HepG2 (cell line): ENCODE data around the gene SLCO4A1. TPM values are rescaled to one million over a fixed set of nuclear protein-coding genes. Genes with fewer than 3 reads are reported as not detected.
A peak's percentile ranks its signal among the peaks of the same experiment; 100 is the strongest.

ENCODE experiments used
- CREB3 ChIP-seq: sonication (generic); formaldehyde crosslinking; IDR thresholded peaks from 2 replicates; pipeline ENCODE4 v1.5.0; 2020; ENCODE audit warnings: missing genetic modification reagents
- ELF3 ChIP-seq: IDR thresholded peaks from 2 replicates; pipeline ENCODE4 v1.6.1; 2016; ENCODE audit warnings: missing genetic modification reagents, missing compliant biosample characterization
- FUBP1 ChIP-seq: sonication (generic); formaldehyde crosslinking; IDR thresholded peaks from 2 replicates; pipeline ENCODE4 v1.5.1; 2020; ENCODE audit warnings: missing genetic modification reagents, mild to moderate bottlenecking, borderline replicate concordance
- KAT8 ChIP-seq: IDR thresholded peaks from 2 replicates; pipeline ENCODE4 v1.6.1; 2016; ENCODE audit warnings: missing genetic modification reagents, missing compliant biosample characterization
- KLF12 ChIP-seq: sonication (generic); formaldehyde crosslinking; IDR thresholded peaks from 2 replicates; pipeline ENCODE4 v1.4.0; 2020; ENCODE audit warnings: missing genetic modification reagents, borderline replicate concordance
- MAFK ChIP-seq, 2 experiments: IDR thresholded peaks in 1 of 2; conservative IDR thresholded peaks in 1 of 2; 2 replicates each; pipeline ENCODE4 v1.6.1; 2011; ENCODE audit warnings: improper control_type of control experiment in 2 of 2, low read length in 2 of 2
- MIXL1 ChIP-seq: IDR thresholded peaks from 2 replicates; pipeline ENCODE4 v1.6.1; 2016
- POLR2A ChIP-seq, 2 experiments: IDR thresholded peaks; 2 replicates each; pipeline ENCODE4 v1.6.1; 2011; ENCODE audit warnings: low read depth in 2 of 2, low read length in 2 of 2, mild to moderate bottlenecking in 1 of 2, moderate library complexity in 1 of 2; ENCODE audit not compliant: insufficient read depth in 1 of 2
- RXRB ChIP-seq: IDR thresholded peaks from 2 replicates; pipeline ENCODE4 v1.6.1; 2016; ENCODE audit warnings: borderline replicate concordance, missing genetic modification reagents, missing compliant biosample characterization
- SRY ChIP-seq: sonication (generic); formaldehyde crosslinking; IDR thresholded peaks from 2 replicates; pipeline ENCODE4 v1.8.0; 2022; ENCODE audit warnings: mild to moderate bottlenecking, missing genetic modification reagents
- STAG1 ChIP-seq: sonication (generic); formaldehyde crosslinking; IDR thresholded peaks from 2 replicates; pipeline ENCODE4 v1.4.0; 2020; ENCODE audit warnings: missing genetic modification reagents
- TCF12 ChIP-seq, 2 experiments: fragments of 450-650 bp in 1 of 2; sonication (generic) in 1 of 2; formaldehyde crosslinking in 1 of 2; IDR thresholded peaks; 2 replicates each; pipeline versions ENCODE4 v1.6.1 to v1.8.0; 2017 to 2022; ENCODE audit warnings: antibody characterized with exemption in 1 of 2, mild to moderate bottlenecking in 1 of 2, missing genetic modification reagents in 1 of 2, moderate library complexity in 1 of 2
- ZFP36L2 ChIP-seq: sonication (generic); formaldehyde crosslinking; IDR thresholded peaks from 2 replicates; pipeline ENCODE4 v1.4.0; 2020; ENCODE audit warnings: missing genetic modification reagents
- ZNF253 ChIP-seq: sonication (generic); formaldehyde crosslinking; IDR thresholded peaks from 2 replicates; pipeline ENCODE4 v1.8.0; 2022; ENCODE audit warnings: mild to moderate bottlenecking, missing genetic modification reagents, borderline replicate concordance
- ZNF337 ChIP-seq: sonication (generic); formaldehyde crosslinking; IDR thresholded peaks from 2 replicates; pipeline ENCODE4 v1.5.1; 2020; ENCODE audit warnings: missing genetic modification reagents, low read depth, mild to moderate bottlenecking, borderline replicate concordance
- ZNF552 ChIP-seq: sonication (generic); formaldehyde crosslinking; IDR thresholded peaks from 2 replicates; pipeline ENCODE4 v1.9.0; 2022; ENCODE audit warnings: missing genetic modification reagents, mild to moderate bottlenecking, borderline replicate concordance
- ZNF556 ChIP-seq: sonication (generic); formaldehyde crosslinking; IDR thresholded peaks from 2 replicates; pipeline ENCODE4 v1.4.0; 2020; ENCODE audit warnings: mild to moderate bottlenecking, missing genetic modification reagents, borderline replicate concordance
- ZSCAN20 ChIP-seq: sonication (generic); formaldehyde crosslinking; IDR thresholded peaks from 2 replicates; pipeline ENCODE4 v1.4.0; 2020; ENCODE audit warnings: missing genetic modification reagents, mild to moderate bottlenecking, borderline replicate concordance
- polyA plus RNA-seq, 8 experiments: library from polyadenylated mRNA; depleted of rRNA in 3 of 8; stranded (reverse) in 7 of 8; unstranded in 1 of 8; fragments of >200 nt; fragmentation: Illumina TruSeq in 4 of 8; extraction: Trizol in 4 of 8; gene quantifications; 2 replicates each; pipeline versions ENCODE4 v1.2.1 to v1.2.3, GENCODE V29; 2011 to 2016; ENCODE audit warnings: low read depth in 4 of 8, missing spikeins in 1 of 8, mixed read lengths in 1 of 8; ENCODE audit not compliant: insufficient read depth in 1 of 8
- total RNA-seq, 5 experiments: library from RNA; depleted of rRNA; stranded (reverse); fragments of >200 nt; fragmentation: Illumina TruSeq; extraction: Trizol; gene quantifications; 2 replicates each; pipeline ENCODE4 v1.2.3, GENCODE V29; 2016; ENCODE audit warnings: low read depth in 1 of 5
- TF ChIP-seq, protein P1 (sequence below): sonication (generic); formaldehyde crosslinking; IDR thresholded peaks from 2 replicates; pipeline ENCODE4 v1.4.0; 2020; ENCODE audit warnings: missing genetic modification reagents
- TF ChIP-seq, protein P2 (sequence below): sonication (generic); formaldehyde crosslinking; IDR thresholded peaks from 2 replicates; pipeline ENCODE4 v1.8.0; 2022; ENCODE audit warnings: mild to moderate bottlenecking, missing genetic modification reagents; ENCODE audit not compliant: insufficient replicate concordance
- TF ChIP-seq, protein P3 (sequence below): IDR thresholded peaks from 2 replicates; pipeline ENCODE4 v1.6.1; 2016; ENCODE audit warnings: mild to moderate bottlenecking, missing biosample characterization, missing genetic modification reagents

The SLCO4A1 gene
- total and polyA plus RNA-seq, 2 of the 13 experiments (the other 11 are each of a cell fraction or from before 2014, with no cell fraction given) = 55.5 to 112 TPM

DNA sequence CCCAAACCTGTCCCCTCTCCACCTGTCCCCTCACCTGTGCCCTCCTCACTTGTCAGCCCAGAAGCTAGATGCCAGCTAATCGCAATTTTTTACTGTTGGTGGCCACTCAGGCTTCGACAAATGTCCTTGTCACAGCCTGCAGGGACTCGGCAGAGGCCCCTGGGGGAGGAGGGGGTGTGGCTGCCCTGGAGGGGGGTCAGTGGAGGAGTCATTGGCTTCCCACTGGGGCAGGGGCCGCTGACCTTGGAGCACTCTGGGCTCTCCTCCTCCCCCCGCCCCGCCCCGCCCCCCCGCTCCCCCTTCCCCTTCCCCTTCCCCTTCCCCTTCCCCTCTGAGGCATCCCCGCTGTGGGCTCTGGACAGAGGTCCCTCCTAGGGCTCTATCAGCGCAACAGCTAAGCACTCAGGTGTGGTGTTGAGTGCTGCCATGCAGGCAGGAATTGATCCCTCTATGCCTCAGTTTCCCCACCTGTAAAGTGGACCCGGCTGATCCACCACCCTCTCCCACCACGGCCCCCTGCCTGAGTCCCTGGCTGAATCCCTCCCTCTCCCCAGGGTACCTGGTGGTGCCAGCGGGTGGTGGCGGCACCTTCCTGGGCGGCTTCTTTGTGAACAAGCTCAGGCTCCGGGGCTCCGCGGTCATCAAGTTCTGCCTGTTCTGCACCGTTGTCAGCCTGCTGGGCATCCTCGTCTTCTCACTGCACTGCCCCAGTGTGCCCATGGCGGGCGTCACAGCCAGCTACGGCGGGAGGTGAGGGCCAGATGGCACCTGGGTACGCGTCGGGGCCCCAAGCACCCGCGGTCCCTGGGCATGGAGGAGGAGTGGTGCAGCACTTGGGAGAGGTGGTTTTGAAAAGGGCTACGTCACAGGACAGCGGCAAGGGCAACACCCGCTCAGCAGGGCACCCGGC lies 23.8 kb downstream of the SLCO4A1 start (continued):
- TF ChIP-seq, protein P1, sequence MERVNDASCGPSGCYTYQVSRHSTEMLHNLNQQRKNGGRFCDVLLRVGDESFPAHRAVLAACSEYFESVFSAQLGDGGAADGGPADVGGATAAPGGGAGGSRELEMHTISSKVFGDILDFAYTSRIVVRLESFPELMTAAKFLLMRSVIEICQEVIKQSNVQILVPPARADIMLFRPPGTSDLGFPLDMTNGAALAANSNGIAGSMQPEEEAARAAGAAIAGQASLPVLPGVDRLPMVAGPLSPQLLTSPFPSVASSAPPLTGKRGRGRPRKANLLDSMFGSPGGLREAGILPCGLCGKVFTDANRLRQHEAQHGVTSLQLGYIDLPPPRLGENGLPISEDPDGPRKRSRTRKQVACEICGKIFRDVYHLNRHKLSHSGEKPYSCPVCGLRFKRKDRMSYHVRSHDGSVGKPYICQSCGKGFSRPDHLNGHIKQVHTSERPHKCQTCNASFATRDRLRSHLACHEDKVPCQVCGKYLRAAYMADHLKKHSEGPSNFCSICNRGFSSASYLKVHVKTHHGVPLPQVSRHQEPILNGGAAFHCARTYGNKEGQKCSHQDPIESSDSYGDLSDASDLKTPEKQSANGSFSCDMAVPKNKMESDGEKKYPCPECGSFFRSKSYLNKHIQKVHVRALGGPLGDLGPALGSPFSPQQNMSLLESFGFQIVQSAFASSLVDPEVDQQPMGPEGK (CRISPR knock-in tag) = peak; percentile 68; the same call in 1 of the 2 replicates
- TF ChIP-seq TCF12 (IDR thresholded peaks at IDR 0.05) = no peak
- TF ChIP-seq TCF12 (CRISPR knock-in tag; IDR thresholded peaks at IDR 0.05) = no peak
- TF ChIP-seq RXRB = no peak
- TF ChIP-seq MAFK (conservative IDR thresholded peaks at IDR 0.05 in 1 of 2, IDR thresholded peaks at IDR 0.05 in 1 of 2; ENCODE audit: low read length in 2 of 2) = no peak
- TF ChIP-seq, protein P2, sequence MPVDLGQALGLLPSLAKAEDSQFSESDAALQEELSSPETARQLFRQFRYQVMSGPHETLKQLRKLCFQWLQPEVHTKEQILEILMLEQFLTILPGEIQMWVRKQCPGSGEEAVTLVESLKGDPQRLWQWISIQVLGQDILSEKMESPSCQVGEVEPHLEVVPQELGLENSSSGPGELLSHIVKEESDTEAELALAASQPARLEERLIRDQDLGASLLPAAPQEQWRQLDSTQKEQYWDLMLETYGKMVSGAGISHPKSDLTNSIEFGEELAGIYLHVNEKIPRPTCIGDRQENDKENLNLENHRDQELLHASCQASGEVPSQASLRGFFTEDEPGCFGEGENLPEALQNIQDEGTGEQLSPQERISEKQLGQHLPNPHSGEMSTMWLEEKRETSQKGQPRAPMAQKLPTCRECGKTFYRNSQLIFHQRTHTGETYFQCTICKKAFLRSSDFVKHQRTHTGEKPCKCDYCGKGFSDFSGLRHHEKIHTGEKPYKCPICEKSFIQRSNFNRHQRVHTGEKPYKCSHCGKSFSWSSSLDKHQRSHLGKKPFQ (CRISPR knock-in tag) = no peak
- no peak for TF ChIP-seq STAG1 (CRISPR knock-in tag)
- TF ChIP-seq, protein P3, sequence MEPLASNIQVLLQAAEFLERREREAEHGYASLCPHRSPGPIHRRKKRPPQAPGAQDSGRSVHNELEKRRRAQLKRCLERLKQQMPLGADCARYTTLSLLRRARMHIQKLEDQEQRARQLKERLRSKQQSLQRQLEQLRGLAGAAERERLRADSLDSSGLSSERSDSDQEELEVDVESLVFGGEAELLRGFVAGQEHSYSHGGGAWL (CRISPR knock-in tag) = 0 out of 2 replicates have a peak, but pooled peaks have one; percentile 37
- TF ChIP-seq ELF3 (CRISPR knock-in tag) = no peak
- TF ChIP-seq POLR2A (IDR thresholded peaks at IDR 0.05; ENCODE audit: insufficient read depth in 1 of 2, low read depth in 2 of 2, low read length in 2 of 2) = 0 out of 4 replicates have a peak, but pooled peaks of 1 of the 2 experiments have one; percentile 12
- TF ChIP-seq KLF12 (CRISPR knock-in tag) = no peak
- no peak for TF ChIP-seq ZNF552
- TF ChIP-seq KAT8 (CRISPR knock-in tag) = no peak
- TF ChIP-seq ZNF253 (CRISPR knock-in tag) = no peak
- TF ChIP-seq ZNF337 (CRISPR knock-in tag) = no peak
- TF ChIP-seq ZFP36L2 (CRISPR knock-in tag) = no peak
- TF ChIP-seq SRY = peak; percentile 82; the same call in 1 of the 2 replicates
- no peak for TF ChIP-seq ZSCAN20 (CRISPR knock-in tag)
- TF ChIP-seq MIXL1 (CRISPR knock-in tag) = no peak
- TF ChIP-seq CREB3 (CRISPR knock-in tag) = no peak; the same call in 1 of the 2 replicates
- TF ChIP-seq ZNF556 (CRISPR knock-in tag) = no peak
- TF ChIP-seq FUBP1 (CRISPR knock-in tag) = no peak
